ENCODE results near the gene PPP4R4.

Gene PPP4R4

GRCh38 chr14:94161058-94161457, 13.1 kb upstream of the PPP4R4 start:
- no peak for DNase-seq (ENCODE audit: low read depth)
- H3K4me3 ChIP-seq (ENCODE audit: low read depth, low read length), result no peak overlapping the region

GRCh38 chr14:94161981-94162380, 12.1 kb upstream of the PPP4R4 start:
- peak; percentile 19 for DNase-seq (ENCODE audit: low read depth)
- no peak overlapping the region for H3K4me3 ChIP-seq (ENCODE audit: low read depth, low read length)
- TF ChIP-seq, protein P1, sequence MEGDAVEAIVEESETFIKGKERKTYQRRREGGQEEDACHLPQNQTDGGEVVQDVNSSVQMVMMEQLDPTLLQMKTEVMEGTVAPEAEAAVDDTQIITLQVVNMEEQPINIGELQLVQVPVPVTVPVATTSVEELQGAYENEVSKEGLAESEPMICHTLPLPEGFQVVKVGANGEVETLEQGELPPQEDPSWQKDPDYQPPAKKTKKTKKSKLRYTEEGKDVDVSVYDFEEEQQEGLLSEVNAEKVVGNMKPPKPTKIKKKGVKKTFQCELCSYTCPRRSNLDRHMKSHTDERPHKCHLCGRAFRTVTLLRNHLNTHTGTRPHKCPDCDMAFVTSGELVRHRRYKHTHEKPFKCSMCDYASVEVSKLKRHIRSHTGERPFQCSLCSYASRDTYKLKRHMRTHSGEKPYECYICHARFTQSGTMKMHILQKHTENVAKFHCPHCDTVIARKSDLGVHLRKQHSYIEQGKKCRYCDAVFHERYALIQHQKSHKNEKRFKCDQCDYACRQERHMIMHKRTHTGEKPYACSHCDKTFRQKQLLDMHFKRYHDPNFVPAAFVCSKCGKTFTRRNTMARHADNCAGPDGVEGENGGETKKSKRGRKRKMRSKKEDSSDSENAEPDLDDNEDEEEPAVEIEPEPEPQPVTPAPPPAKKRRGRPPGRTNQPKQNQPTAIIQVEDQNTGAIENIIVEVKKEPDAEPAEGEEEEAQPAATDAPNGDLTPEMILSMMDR (IDR thresholded peaks at IDR 0.05; ENCODE audit: insufficient read depth, low read depth, low read length, missing control alignments), result no peak

More at GRCh38 chr14:94161058-94161457, 13.1 kb upstream of the PPP4R4 start:
- TF ChIP-seq, protein P1 (IDR thresholded peaks at IDR 0.05; ENCODE audit: insufficient read depth, low read depth, low read length, missing control alignments), result no peak

GRCh38 chr14:94162466-94162865, 11.7 kb upstream of the PPP4R4 start:
- DNase-seq (ENCODE audit: low read depth), result no peak
- TF ChIP-seq, protein P1 (IDR thresholded peaks at IDR 0.05; ENCODE audit: insufficient read depth, low read depth, low read length, missing control alignments), result no peak
- no peak overlapping the region for H3K4me3 ChIP-seq (ENCODE audit: low read depth, low read length)

DNA sequence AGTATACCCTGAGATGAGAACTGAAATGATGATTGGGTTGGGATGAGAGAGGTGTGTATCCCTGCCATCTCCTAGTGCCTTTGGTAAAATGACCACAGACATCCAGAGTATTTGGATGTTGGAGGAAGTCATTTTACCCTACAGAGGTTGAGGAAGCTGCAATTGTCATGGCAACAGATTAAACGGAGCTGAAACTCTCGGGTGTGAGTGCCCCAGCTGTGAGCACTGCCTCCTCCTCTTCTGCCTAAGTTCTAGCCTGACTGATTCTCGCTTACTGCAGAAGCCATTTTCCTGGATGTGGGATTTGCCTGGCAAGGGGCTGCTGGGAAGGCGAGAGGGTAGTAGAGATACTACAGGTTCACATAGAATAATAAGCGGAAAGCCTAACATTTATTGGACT, 10.3 kb upstream of the PPP4R4 start:
- no peak for DNase-seq (ENCODE audit: low read depth)

GRCh38 chr14:94164685-94165431, 9.3 kb upstream of the PPP4R4 start:
- H3K4me3 ChIP-seq (ENCODE audit: low read depth, low read length), result no peak overlapping the region
- no peak for DNase-seq (ENCODE audit: low read depth)

More for the DNA sequence above, 10.3 kb upstream of the PPP4R4 start:
- no peak overlapping the region for H3K4me3 ChIP-seq (ENCODE audit: low read depth, low read length)
- TF ChIP-seq, protein P1 (IDR thresholded peaks at IDR 0.05; ENCODE audit: insufficient read depth, low read depth, low read length, missing control alignments), result no peak

DNA sequence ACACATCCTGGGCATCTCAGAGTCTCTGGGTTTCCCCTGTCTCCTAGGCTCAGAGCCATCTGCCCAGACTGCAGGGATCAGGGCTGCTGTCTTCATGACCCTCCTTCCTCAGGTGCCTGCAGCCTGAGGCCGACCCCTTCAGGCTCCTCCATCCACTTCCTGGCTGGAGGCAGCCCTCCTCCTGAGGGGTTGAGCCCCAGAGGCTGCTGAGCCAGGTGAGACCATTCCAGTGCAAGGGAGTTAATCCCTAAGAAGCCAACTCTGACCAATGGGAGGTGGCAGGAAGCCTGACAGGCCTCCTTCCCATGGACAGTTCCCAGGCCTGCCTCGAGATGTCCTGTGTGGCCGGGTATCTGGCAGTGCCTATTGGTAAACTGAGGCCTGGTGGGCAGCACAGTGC, 8.4 kb upstream of the PPP4R4 start:
- H3K4me3 ChIP-seq (ENCODE audit: low read depth, low read length), result no peak overlapping the region
- DNase-seq (ENCODE audit: low read depth), result no peak
- TF ChIP-seq, protein P1 (IDR thresholded peaks at IDR 0.05; ENCODE audit: insufficient read depth, low read depth, low read length, missing control alignments), result no peak

More at GRCh38 chr14:94164685-94165431, 9.3 kb upstream of the PPP4R4 start:
- TF ChIP-seq, protein P1 (IDR thresholded peaks at IDR 0.05; ENCODE audit: insufficient read depth, low read depth, low read length, missing control alignments), result no peak

GRCh38 chr14:94170136-94170535, 4.0 kb upstream of the PPP4R4 start:
- TF ChIP-seq, protein P1 (IDR thresholded peaks at IDR 0.05; ENCODE audit: insufficient read depth, low read depth, low read length, missing control alignments), result no peak
- no peak for DNase-seq (ENCODE audit: low read depth)
- no peak overlapping the region for H3K4me3 ChIP-seq (ENCODE audit: low read depth, low read length)

Data from GM12865 (cell line).